ENCODE data around the gene TRIM28.

Gene TRIM28

DNA sequence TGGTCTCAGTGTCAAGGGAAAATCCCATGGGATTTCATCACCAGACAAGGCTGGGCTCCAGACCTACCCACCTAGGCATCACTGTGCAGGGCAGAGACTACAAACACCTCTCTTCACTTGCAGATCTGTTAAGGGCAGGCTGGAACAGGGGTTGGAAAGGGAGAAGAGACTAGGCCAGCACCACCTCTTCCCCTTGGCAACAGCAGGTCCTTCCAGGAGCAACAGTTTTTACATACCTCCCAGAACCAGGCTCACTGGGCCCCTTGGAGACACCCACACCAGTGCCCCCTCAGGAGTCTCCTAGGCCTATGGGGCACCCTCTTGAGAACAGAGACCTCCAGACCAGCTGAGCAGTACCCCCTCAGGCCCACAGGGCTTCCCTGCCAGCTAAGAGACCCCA lies 17.1 kb downstream of the TRIM28 start:
- Histone ChIP-seq H3K27me3 (peaks cover 4% of the 10 kb centered on the region; the same call in 1 of the 2 replicates), H3K4me3 (ENCODE audit: low read depth, low read length) (no peak overlapping the region), H3K4me1 (peaks cover 9% of the 10 kb centered on the region), H3K9me3 (no peaks in the 10 kb centered on the region), H3K36me3 (peaks cover 14% of the 10 kb centered on the region)
- no peak for DNase-seq
- TF ChIP-seq, protein P1, sequence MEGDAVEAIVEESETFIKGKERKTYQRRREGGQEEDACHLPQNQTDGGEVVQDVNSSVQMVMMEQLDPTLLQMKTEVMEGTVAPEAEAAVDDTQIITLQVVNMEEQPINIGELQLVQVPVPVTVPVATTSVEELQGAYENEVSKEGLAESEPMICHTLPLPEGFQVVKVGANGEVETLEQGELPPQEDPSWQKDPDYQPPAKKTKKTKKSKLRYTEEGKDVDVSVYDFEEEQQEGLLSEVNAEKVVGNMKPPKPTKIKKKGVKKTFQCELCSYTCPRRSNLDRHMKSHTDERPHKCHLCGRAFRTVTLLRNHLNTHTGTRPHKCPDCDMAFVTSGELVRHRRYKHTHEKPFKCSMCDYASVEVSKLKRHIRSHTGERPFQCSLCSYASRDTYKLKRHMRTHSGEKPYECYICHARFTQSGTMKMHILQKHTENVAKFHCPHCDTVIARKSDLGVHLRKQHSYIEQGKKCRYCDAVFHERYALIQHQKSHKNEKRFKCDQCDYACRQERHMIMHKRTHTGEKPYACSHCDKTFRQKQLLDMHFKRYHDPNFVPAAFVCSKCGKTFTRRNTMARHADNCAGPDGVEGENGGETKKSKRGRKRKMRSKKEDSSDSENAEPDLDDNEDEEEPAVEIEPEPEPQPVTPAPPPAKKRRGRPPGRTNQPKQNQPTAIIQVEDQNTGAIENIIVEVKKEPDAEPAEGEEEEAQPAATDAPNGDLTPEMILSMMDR (IDR thresholded peaks at IDR 0.05; ENCODE audit: low read depth, low read length), result no peak

DNA sequence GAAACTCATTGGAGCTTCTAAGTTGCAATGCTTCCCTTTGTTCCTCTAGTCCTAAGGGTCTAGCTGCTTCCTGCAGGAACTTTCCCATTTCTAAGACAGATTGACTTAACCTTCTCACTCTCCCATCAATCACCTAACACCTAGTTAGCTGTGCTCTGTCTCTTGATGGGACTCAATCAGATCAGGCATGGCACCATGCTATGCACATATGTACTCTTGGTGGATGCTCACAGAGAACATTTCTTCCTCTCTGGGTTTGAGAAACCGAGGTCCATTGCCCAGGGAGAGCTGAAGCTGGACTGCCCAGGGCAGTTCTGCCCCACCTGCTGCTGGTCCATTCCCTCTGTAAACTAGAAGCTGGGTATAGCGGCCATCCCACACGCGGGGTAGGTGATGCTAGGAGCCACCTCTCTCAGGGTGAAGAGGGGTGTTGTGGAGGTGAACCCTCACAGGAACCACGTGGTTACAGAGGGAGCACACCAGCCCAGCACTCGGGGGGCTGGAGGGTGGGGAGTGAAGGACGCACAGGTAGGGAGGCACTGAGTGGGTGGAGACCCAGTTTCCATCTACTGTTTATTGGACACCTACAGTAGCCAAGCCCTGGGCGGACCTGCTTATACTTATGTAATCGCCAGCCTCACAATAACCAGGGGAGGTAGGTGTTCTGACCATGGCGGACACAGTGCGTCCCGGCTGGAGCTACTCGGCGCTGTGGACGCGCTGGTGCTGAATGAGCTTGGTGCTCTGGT lies 17.7 kb downstream of the TRIM28 start:
- TF ChIP-seq, protein P1 (IDR thresholded peaks at IDR 0.05; ENCODE audit: low read depth, low read length), result no peak
- DNase-seq, result no peak
- Histone ChIP-seq H3K9me3 (no peaks in the 10 kb centered on the region), H3K4me1 (peaks cover 9% of the 10 kb centered on the region), H3K4me3 (ENCODE audit: low read depth, low read length) (no peak overlapping the region), H3K27me3 (peaks cover 4% of the 10 kb centered on the region; the same call in 1 of the 2 replicates), H3K36me3 (peaks cover 8% of the 10 kb centered on the region)

DNA sequence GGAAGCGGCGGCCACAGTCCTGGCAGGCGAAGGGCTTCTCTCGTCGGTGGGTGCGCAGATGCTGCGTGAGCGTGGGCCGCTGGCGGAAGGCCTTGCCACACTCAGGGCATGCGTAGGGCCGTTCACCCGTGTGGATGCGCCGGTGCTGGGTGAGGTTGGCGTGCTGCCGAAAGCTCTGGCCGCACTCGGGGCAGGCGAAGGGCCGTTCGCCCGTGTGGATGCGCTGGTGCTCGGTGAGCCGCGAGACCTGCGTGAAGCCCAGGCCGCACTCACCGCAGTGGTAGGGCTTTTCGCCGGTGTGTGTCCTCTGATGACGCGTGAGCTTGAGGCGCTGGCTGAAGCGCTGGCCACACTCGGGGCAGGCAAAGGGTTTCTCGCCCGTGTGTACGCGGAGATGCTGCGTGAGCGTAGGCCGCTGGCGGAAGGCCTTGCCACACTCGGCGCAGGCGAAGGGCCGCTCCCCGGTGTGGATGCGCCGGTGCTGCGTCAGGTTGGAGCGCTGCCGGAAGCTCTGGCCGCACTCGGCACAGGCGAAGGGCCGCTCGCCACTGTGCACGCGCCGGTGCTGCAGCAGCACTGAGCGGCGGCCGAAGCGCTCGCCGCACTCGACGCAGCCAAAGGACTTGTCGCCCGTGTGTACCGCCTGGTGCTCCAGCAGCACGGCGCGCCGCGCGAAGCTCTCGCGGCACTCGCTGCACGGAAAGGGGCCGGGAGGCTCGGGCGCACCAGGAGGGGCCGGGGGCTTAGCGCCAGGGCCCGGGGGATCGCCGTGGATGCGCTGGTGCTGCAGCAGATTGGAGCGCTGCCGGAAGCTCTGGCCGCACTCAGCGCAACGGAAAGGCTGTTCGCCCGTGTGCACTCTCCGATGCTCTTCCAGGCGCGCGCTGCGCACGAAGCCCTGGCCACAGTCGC lies 18.5 kb downstream of the TRIM28 start:
- no peaks in the 10 kb centered on the region for H3K9me3 ChIP-seq
- DNase-seq, result peak; percentile 51
- TF ChIP-seq, protein P1 (IDR thresholded peaks at IDR 0.05; ENCODE audit: low read depth, low read length), result no peak
- peaks cover 9% of the 10 kb centered on the region for H3K4me1 ChIP-seq
- peaks cover 4% of the 10 kb centered on the region; the same call in 1 of the 2 replicates for H3K27me3 ChIP-seq
- H3K4me3 ChIP-seq (ENCODE audit: low read depth, low read length), result peak overlapping the region; percentile 34
- peaks cover 2% of the 10 kb centered on the region; the same call in 1 of the 2 replicates for H3K36me3 ChIP-seq

DNA sequence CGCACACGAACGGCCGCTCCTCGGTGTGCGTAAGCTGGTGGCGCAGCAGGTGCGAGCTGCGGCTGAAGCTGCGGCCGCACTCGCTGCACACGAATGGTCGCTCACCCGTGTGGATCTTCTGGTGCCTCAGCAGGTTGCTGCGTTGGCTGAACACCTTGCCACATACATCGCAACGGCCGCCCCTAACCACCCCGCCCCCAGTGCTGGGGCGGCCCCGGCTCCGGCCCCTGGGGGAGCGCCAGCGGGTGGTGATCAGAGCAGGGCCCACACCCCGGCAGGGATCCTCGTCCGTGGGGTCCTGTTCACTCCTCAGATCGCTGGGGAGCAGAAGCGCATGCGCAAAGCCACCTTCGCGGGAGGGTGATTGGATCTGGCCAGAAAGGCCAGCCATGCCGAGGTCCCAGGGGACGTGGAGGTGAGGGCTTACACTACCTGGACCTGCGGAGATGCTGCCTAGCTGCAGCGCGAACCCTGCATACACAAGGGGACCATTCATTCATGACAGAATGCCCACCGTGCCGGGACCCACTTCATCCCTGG lies 19.2 kb downstream of the TRIM28 start:
- Histone ChIP-seq H3K9me3 (no peaks in the 10 kb centered on the region), H3K36me3 (peaks cover 2% of the 10 kb centered on the region; the same call in 1 of the 2 replicates), H3K27me3 (peaks cover 4% of the 10 kb centered on the region; the same call in 1 of the 2 replicates), H3K4me1 (peaks cover 9% of the 10 kb centered on the region), H3K4me3 (ENCODE audit: low read depth, low read length) (peak overlapping the region; percentile 34)
- TF ChIP-seq, protein P1 (IDR thresholded peaks at IDR 0.05; ENCODE audit: low read depth, low read length), result no peak
- peak; percentile 66 for DNase-seq

DNA sequence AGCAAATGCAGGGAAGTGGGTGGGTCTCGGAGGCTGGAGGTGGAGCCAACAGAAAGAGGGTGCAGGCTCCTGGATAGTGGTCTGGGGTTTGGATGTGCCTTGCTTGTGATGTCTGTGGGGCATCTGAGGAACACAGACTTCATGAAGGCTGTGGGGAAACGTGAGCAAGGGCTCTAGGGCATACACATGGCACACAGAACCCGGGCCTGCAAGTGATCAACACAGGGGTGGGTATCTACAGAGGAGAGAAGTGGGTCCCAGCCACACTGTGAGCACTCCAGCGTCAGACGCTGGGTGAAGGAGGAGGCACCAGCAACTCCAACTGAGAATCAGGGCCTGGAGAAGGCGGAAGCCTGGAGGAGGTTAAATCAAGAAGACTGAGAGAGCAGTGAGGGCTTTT lies 20.0 kb downstream of the TRIM28 start:
- TF ChIP-seq, protein P1 (IDR thresholded peaks at IDR 0.05; ENCODE audit: low read depth, low read length), result no peak
- no peak for DNase-seq
- H3K4me1 ChIP-seq, result peaks cover 9% of the 10 kb centered on the region
- peaks cover 2% of the 10 kb centered on the region; the same call in 1 of the 2 replicates for H3K36me3 ChIP-seq
- peaks cover 4% of the 10 kb centered on the region; the same call in 1 of the 2 replicates for H3K27me3 ChIP-seq
- H3K9me3 ChIP-seq, result no peaks in the 10 kb centered on the region
- no peak overlapping the region; the same call in 1 of the 2 replicates for H3K4me3 ChIP-seq (ENCODE audit: low read depth, low read length)

Data from BE2C (cell line).